Inferior parietal cortex (tissue), 1 donor: Measurements from ENCODE around the gene CCL23.

Source experiments
- DNase-seq: peaks from one replicate; pipeline ENCODE4 v3.0.0-alpha.2; 2016; ENCODE audit errors: extremely low spot score

CCL23 gene

DNA sequence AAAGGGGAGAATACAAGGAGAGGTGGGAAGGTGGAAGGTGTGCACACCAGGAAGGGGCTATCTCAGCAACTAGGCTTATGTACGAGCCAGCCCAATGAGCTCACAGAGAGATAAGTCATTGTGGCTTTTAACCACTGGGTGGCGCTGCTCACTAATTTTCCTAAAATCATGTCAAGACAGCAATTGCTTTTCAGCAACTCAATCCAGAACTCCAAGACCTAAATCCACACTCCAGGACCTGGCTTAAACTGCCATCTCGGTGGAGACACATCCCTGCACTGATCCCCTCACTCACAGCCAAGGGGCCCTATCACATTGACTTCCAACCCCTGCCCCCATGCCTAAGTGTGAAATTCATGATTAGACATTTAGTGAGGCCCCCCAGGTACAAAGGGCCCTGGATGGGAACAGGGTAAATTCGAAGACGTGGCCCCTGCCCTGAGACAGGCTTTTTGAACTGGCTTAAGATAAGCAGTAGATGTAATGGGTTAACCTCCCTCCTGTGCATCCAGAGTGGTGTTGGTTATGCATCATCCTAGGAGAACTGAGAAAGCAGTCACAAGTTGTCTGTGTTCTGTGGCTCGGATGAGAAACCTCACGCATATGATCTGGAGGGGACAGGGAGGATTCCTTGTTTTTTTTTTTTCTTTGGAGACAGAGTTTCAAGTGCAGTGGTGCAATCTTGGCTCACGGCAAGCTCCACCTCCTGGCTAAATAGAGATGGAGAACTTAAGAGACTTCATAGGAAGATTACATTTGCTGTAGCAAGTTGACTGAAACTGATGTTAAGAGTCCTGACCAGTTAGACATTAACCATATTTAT, 48.0 kb downstream of the CCL23 start:
- peak; percentile 94 for DNase-seq

DNA sequence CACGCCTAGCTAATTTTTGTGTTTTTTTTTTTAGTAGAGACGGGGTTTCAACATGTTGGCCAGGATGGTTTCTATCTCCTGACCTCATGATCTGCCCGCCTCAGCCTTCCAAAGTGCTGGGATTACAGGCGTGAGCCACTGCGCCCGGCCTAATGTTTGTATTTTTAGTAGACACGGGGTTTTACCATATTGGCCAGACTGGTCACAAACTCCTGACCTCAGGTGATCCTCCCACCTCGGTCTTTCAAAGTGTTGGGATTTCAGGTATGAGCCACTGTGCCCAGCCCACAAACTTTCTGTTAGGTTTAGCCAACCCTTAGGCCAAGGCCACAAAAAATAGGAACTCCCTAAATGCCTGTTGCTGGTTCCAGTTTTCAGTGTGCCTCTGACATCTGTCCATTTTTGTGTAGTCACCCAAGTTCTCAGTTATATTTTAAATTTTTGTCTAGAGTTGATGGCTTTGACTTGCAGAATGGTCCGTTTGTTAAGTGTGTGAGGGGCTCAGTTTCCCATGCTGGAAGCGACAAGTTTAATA, 49.2 kb downstream of the CCL23 start:
- no peak for DNase-seq

DNA sequence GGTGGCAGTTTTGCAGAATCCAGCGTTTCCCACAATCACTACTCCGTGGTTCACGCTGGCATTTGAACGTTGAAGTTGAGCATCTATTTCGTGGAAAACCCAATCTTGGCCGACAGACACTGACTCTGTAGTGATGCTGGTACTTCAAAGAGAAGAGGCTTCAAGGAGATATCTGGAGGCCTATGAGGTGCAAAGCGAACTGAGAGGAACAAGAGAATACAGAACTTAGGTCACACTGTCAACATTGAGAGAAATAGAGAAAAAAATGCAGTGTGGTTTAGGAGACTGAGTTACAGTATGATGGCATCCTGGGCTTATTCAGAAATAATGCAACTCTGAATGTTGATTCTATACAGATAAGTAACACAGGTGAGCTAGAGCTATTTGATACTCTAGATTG, 52.5 kb downstream of the CCL23 start:
- no peak for DNase-seq

DNA sequence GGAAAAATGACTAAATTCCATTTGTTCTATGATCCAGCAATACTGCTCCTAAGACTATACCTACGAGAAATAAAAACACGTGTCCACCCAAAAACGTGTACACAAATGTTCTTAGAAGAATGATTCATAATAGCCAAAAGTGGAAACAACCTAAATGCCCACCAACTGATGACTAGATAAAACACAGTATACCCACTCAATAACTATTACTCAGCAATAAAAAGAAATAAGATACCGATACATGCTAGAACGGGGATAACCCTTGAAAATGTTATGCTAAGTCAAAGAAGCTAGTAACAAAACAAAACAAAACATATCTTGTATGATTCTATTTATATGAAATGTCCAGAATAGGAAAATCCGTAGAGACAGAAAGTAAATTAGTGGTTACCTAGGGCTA, 54.1 kb downstream of the CCL23 start:
- DNase-seq, result no peak
